GM23248 (cell line): ENCODE results near the gene SEMA5B.

ENCODE experiments used
- EZH2 ChIP-seq: fragments of 200-600 bp; sonication (generic); IDR thresholded peaks from 2 replicates; pipeline ENCODE4 v1.6.1; 2018; ENCODE audit warnings: antibody characterized with exemption, mild to moderate bottlenecking; ENCODE audit not compliant: insufficient read depth, poor library complexity, severe bottlenecking
- EZH2phosphoT487 ChIP-seq: fragments of 200-600 bp; sonication (generic); IDR thresholded peaks from 2 replicates; pipeline ENCODE4 v1.6.1; 2018; ENCODE audit warnings: antibody characterized with exemption, moderate library complexity, mild to moderate bottlenecking, low read depth; ENCODE audit not compliant: insufficient read depth

DNA sequence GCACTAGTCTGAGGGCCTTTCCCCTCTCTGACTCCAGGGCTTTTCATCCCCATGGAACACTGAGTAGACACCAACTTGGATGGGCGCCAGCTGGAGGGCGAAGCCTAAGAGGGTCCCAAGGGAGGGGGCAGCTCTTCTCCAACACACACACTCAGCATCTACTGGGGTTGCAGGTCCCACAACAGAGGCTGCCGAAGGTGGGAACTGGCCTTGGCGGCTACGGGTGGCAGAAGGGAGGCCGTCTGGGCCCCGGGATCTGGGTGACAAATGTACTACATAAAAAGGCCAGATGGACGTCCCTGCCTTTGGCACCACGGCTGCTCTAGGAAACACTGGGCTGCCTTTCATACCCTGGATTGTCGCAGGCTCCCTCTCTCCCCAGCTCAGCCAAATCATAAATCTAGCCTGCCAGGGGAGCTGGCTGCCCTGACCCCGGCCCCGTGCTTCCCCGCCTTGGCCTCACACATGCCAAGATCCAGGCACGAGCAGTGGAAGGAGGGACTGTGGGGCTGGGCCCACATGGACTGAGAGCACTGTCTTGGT lies 31.5 kb downstream of the SEMA5B start:
- TF ChIP-seq EZH2phosphoT487: no peak
- TF ChIP-seq EZH2: no peak
